Measurements from ENCODE around the gene STPG3. TPM values are rescaled to one million over a fixed set of nuclear protein-coding genes. Genes with fewer than 3 reads are reported as not detected.

The STPG3 gene
- total RNA-seq, 6 experiments from 2014 or later: not detected

DNA sequence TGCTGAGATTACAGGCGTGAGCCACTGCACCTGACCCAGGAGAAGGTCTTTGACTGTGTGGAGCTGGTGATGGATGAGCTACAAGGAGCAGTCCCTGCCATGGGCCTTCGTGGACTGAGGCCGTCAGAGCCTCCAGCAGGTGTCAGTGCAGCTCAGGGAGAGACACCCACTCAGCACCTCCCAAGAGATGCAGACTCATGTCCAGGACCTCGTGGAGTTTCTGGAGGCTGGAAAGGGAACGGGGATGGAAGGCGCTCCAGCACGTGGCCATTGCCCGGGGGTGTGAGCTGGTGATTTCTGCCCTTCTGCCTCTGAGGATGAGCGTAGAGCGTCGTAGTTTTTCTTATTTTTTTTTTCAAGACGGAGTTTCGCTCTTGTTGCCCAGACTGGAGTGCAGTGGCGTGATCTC lies 35.9 kb downstream of the STPG3 start:
- Mint-ChIP-seq H3K4me1 (ENCODE audit: low read depth) (peaks cover 6% of the 10 kb centered on the region), H3K27ac (peak overlapping the region; percentile 45; the same call in 1 of the 2 replicates), H3K4me3 (0 out of 2 replicates have a peak overlapping the region, but pooled peaks have one; percentile 7), H3K36me3 (ENCODE audit: low read depth) (peaks cover 17% of the 10 kb centered on the region), H3K9me3 (no peaks in the 10 kb centered on the region), H3K27me3 (ENCODE audit: insufficient read depth) (peaks cover 4% of the 10 kb centered on the region)
- peak; percentile 52 for DNase-seq
- TF ChIP-seq, protein P1, sequence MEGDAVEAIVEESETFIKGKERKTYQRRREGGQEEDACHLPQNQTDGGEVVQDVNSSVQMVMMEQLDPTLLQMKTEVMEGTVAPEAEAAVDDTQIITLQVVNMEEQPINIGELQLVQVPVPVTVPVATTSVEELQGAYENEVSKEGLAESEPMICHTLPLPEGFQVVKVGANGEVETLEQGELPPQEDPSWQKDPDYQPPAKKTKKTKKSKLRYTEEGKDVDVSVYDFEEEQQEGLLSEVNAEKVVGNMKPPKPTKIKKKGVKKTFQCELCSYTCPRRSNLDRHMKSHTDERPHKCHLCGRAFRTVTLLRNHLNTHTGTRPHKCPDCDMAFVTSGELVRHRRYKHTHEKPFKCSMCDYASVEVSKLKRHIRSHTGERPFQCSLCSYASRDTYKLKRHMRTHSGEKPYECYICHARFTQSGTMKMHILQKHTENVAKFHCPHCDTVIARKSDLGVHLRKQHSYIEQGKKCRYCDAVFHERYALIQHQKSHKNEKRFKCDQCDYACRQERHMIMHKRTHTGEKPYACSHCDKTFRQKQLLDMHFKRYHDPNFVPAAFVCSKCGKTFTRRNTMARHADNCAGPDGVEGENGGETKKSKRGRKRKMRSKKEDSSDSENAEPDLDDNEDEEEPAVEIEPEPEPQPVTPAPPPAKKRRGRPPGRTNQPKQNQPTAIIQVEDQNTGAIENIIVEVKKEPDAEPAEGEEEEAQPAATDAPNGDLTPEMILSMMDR (IDR thresholded peaks at IDR 0.05): peak; percentile 68

DNA sequence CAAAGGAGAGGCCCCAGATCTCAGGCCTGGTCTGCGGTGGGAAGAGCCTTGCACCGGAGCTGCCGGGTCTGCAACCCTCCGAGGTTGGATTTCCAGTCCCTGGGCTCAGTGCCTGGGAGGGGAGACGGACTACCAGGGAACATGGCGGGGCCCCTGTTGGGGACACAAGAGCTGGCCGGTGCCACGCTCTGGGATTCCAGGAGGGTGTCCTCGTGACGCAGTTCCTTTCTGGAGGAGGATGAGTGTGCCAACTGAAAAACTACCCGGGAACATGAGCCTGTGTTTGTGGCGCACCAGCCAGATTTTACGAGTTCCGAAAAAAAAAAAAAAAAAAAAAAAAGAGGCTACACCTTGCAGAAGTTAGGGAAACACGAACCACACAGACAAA lies 42.0 kb downstream of the STPG3 start:
- DNase-seq: no peak

DNA sequence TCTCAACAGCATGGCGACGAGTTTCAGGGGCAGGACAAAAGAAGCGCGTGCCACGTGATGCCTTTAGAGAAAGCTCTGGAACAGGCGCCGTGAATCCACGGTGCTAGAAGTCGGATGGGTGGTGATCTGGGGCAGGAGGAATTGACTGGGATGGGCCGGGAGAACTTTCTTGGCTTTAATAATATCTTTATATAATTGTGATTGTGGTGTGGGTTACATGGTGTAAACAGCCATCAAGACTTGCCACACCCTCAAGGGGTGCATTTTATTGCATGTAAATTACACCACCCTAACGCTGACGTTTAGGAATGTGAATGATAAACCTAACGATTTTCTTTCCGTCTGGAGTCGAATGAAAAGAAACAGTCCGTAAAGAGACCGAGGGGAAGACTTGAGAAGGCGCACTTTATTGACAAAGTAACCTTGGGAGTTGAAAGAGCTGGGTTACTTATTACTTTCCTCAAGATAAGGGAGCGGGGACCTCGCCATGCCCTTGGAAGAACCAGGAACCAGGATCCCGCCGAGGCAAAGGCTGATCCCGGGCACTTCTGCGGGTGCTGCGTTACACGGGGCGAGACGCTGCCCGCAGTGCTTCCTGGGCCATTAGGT lies 42.5 kb downstream of the STPG3 start:
- Mint-ChIP-seq H3K27ac (no peak overlapping the region), H3K27me3 (ENCODE audit: insufficient read depth) (peaks cover 10% of the 10 kb centered on the region), H3K36me3 (ENCODE audit: low read depth) (no peaks in the 10 kb centered on the region), H3K4me1 (ENCODE audit: low read depth) (peaks cover 6% of the 10 kb centered on the region), H3K9me3 (peaks cover 6% of the 10 kb centered on the region; the same call in 1 of the 2 replicates), H3K4me3 (no peak overlapping the region)
- TF ChIP-seq, protein P1 (IDR thresholded peaks at IDR 0.05): no peak
- DNase-seq: no peak

More for the DNA sequence above, 42.0 kb downstream of the STPG3 start:
- peaks cover 10% of the 10 kb centered on the region for H3K27me3 Mint-ChIP-seq (ENCODE audit: insufficient read depth)
- no peaks in the 10 kb centered on the region for H3K36me3 Mint-ChIP-seq (ENCODE audit: low read depth)
- TF ChIP-seq, protein P1 (IDR thresholded peaks at IDR 0.05): no peak
- H3K27ac Mint-ChIP-seq: no peak overlapping the region
- peaks cover 6% of the 10 kb centered on the region for H3K4me1 Mint-ChIP-seq (ENCODE audit: low read depth)
- peaks cover 6% of the 10 kb centered on the region; the same call in 1 of the 2 replicates for H3K9me3 Mint-ChIP-seq
- H3K4me3 Mint-ChIP-seq: no peak overlapping the region

DNA sequence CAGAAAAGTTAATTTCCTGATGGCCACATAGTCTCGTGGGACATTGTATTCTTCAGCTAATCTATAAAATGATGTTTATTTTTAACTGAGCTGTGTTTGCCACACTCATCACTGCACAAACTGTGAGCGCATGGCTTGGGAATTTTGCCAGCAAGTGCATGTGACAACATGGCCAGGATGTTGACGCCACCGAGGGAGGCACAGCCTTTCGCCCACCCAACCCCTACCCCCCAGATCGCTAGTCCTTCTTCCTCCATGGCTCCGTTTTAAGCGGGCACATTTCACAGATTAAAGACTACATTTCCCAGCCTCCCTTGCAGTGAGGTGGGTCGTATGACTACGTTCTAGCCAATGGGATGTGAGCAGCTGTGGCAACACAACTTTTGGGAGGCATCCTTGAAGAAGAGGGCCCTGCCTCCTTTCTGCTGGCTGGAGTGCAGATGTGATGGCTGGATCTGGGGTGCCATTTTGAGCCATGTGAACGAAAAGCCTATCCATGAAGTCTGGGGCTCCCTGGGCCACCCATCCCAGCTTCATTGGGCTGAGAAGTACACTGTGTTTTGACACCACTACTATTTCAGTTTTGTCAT lies 43.1 kb downstream of the STPG3 start:
- peak; percentile 28 for DNase-seq
- Mint-ChIP-seq H3K4me3 (peak overlapping the region; percentile 28; the same call in 1 of the 2 replicates), H3K9me3 (peaks cover 6% of the 10 kb centered on the region; the same call in 1 of the 2 replicates), H3K27me3 (ENCODE audit: insufficient read depth) (peaks cover 15% of the 10 kb centered on the region), H3K27ac (no peak overlapping the region), H3K36me3 (ENCODE audit: low read depth) (no peaks in the 10 kb centered on the region), H3K4me1 (ENCODE audit: low read depth) (peaks cover 6% of the 10 kb centered on the region)
- TF ChIP-seq, protein P1 (IDR thresholded peaks at IDR 0.05): no peak

DNA sequence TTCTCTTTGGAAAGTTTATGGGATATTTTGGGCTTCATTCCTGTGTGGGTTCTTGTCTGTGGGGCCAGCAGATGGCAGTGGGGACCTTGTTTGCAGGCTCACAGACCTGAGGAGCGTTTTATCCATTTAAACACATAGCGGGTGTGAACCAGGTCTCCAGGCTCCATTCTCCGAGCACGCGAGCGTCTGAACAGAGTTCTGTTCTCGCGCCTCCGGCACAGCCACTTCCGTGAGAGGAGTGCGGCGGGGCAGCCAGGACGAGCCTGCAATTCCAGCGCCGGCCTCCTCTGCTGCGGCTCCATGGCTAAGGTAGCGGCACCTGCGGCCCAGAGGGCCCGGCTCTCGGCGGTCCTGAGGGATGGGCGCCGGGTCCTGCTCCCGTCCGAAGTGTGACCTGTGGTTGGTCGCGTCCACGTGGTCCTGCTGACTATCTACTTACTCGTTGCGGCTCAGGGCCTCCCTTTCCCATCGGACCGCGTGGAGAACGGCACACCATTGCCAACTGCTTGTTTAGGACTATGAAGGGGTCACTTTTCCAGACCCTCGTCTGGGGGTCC lies 43.7 kb downstream of the STPG3 start:
- Mint-ChIP-seq H3K36me3 (ENCODE audit: low read depth) (no peaks in the 10 kb centered on the region), H3K27ac (no peak overlapping the region), H3K9me3 (peaks cover 6% of the 10 kb centered on the region; the same call in 1 of the 2 replicates), H3K27me3 (ENCODE audit: insufficient read depth) (peaks cover 15% of the 10 kb centered on the region), H3K4me3 (peak overlapping the region; percentile 28; the same call in 1 of the 2 replicates), H3K4me1 (ENCODE audit: low read depth) (peaks cover 7% of the 10 kb centered on the region)
- TF ChIP-seq, protein P1 (IDR thresholded peaks at IDR 0.05): no peak; the same call in 1 of the 2 replicates
- peak; percentile 25 for DNase-seq
